ENCODE results near the gene REXO1.

Gene REXO1

GRCh38 chr19:1847684-1848398 lies 442 bp downstream of the REXO1 start:
- FAIRE-seq, result no peak

- no peak for FAIRE-seq
Measured at GRCh38 chr19:1847348-1847683, 967 bp downstream of the REXO1 start.

- no peak for FAIRE-seq
Measured at GRCh38 chr19:1846517-1847204, 1.6 kb downstream of the REXO1 start.

GRCh38 chr19:1845642-1846041 lies 2.6 kb downstream of the REXO1 start:
- FAIRE-seq, result no peak

GRCh38 chr19:1845125-1845515 lies 3.2 kb downstream of the REXO1 start:
- no peak for FAIRE-seq

GRCh38 chr19:1844513-1845124 lies 3.7 kb downstream of the REXO1 start:
- no peak for FAIRE-seq

GRCh38 chr19:1843646-1844394 lies 4.5 kb downstream of the REXO1 start:
- FAIRE-seq, result no peak

GRCh38 chr19:1843116-1843515 lies 5.2 kb downstream of the REXO1 start:
- no peak for FAIRE-seq

- FAIRE-seq, result no peak
Measured at GRCh38 chr19:1841209-1841924, 6.9 kb downstream of the REXO1 start.

- no peak for FAIRE-seq
Measured at GRCh38 chr19:1840541-1841115, 7.7 kb downstream of the REXO1 start.

GRCh38 chr19:1839658-1840540 lies 8.4 kb downstream of the REXO1 start:
- no peak for FAIRE-seq

GRCh38 chr19:1837625-1838105 lies 10.6 kb downstream of the REXO1 start:
- no peak for FAIRE-seq

GRCh38 chr19:1837222-1837565 lies 11.1 kb downstream of the REXO1 start:
- no peak for FAIRE-seq

GRCh38 chr19:1836458-1837221 lies 11.6 kb downstream of the REXO1 start:
- no peak for FAIRE-seq

- FAIRE-seq, result no peak
Measured at GRCh38 chr19:1833540-1833939, 14.7 kb downstream of the REXO1 start.

GRCh38 chr19:1832046-1832663 lies 16.1 kb downstream of the REXO1 start:
- no peak for FAIRE-seq

GRCh38 chr19:1830978-1831377 lies 17.3 kb downstream of the REXO1 start:
- FAIRE-seq, result no peak

GRCh38 chr19:1830568-1830967 lies 17.7 kb downstream of the REXO1 start:
- no peak for FAIRE-seq

- no peak for FAIRE-seq
Measured at GRCh38 chr19:1829958-1830357, 18.3 kb downstream of the REXO1 start.

All from G401.6 (cell line).